K562 (cell line): ENCODE data around the gene KNDC1. TPM values are rescaled to one million over a fixed set of nuclear protein-coding genes. Genes with fewer than 3 reads are reported as not detected.

Experiments
- ATAC-seq: fragments of 200-7000 bp; cut with Tn5 transposase; 3 replicates; pipeline ENCODE4 v1.9.1; 2020; ENCODE audit warnings: moderate library complexity
- BruUV-seq: library from RNA; stranded (reverse); fragments of 400-500 nt; replicated peaks from 2 replicates; lab custom pipeline; 2021; lab: Mats Ljungman, UMichigan
- CTCF ChIA-PET: fragments of 300-600 bp; formaldehyde crosslinking; extraction: SDS; loops from one replicate; lab custom pipeline; 2021; ENCODE audit warnings: low intra/inter-chr PET ratio; lab: Yijun Ruan, JAX
- POLR2A ChIA-PET: fragments of 300-600, 350-650 bp; sonication (Branson Sonifier 250); formaldehyde crosslinking; extraction: SDS; loops from one replicate; lab custom pipeline; 2021; ENCODE audit warnings: antibody characterized with exemption, inconsistent platforms; lab: Yijun Ruan, JAX
- DNase-seq, 4 experiments: peaks; one replicate each; pipeline versions ENCODE4 v3.0.0 to v3.0.0-alpha.2; 2011 to 2018; ENCODE audit warnings: low spot score in 3 of 4, mixed read lengths in 3 of 4; ENCODE audit errors: extremely low read depth in 1 of 4
- FAIRE-seq: peaks from 2 replicates; lab custom pipeline; 2011; peaks lifted over from hg19 to GRCh38; lab: Jason Lieb, UNC
- H2AFZ ChIP-seq: 2 replicates; pipeline ENCODE4 v1.6.0; 2011; ENCODE audit warnings: low read depth, low read length, control low read depth, inconsistent platforms
- H3K27ac ChIP-seq: fragments of 200-600 bp; 3 replicates; pipeline ENCODE4 v1.8.0; 2011; ENCODE audit warnings: low read depth, mild to moderate bottlenecking, control low read depth, inconsistent platforms, low read length, moderate library complexity, mixed read lengths; ENCODE audit errors: extremely low read depth
- H3K27me3 ChIP-seq, 2 experiments: fragments of 300-600 bp in 1 of 2; 2 replicates in 1 of 2; 3 replicates in 1 of 2; pipeline versions ENCODE4 v1.6.0 to v1.8.0; 2011; ENCODE audit warnings: inconsistent platforms in 2 of 2, low read length in 2 of 2, mild to moderate bottlenecking in 1 of 2, mixed read lengths in 1 of 2, moderate library complexity in 1 of 2; ENCODE audit not compliant: control insufficient read depth in 2 of 2, insufficient read depth in 2 of 2
- H3K36me3 ChIP-seq: fragments of 300-600 bp; 3 replicates; pipeline ENCODE4 v1.8.0; 2011; ENCODE audit warnings: mild to moderate bottlenecking, low read length, inconsistent platforms; ENCODE audit not compliant: control insufficient read depth, insufficient read depth
- H3K4me1 ChIP-seq, 2 experiments: fragments of 200-600 bp in 1 of 2; replicated peaks in 1 of 2; 2 replicates in 1 of 2; 3 replicates in 1 of 2; pipeline versions ENCODE4 v1.5.1 to v1.8.0; 2011; ENCODE audit warnings: inconsistent platforms in 2 of 2, low read length in 2 of 2, mild to moderate bottlenecking in 1 of 2, mixed read lengths in 1 of 2, moderate library complexity in 1 of 2; ENCODE audit not compliant: control insufficient read depth in 2 of 2, insufficient read depth in 2 of 2
- H3K4me2 ChIP-seq: 2 replicates; pipeline ENCODE4 v1.6.1; 2011; ENCODE audit warnings: low read length, control low read depth, inconsistent platforms, mixed read lengths; ENCODE audit not compliant: insufficient read depth
- H3K4me3 ChIP-seq: fragments of 200-600 bp; sonication (generic), shearing (Covaris generic); 2 replicates; pipeline ENCODE4 v1.5.1; 2016; ENCODE audit warnings: control low read depth, inconsistent platforms
- H3K79me2 ChIP-seq: fragments of 200-600 bp; 3 replicates; pipeline ENCODE4 v1.8.0; 2011; ENCODE audit warnings: low read length, inconsistent platforms; ENCODE audit not compliant: control insufficient read depth, insufficient read depth
- H3K9ac ChIP-seq, 2 experiments: 2 replicates each; pipeline versions ENCODE4 v1.6.0 to v1.6.1; 2011; ENCODE audit warnings: low read depth in 2 of 2, low read length in 2 of 2, control low read depth in 1 of 2, inconsistent platforms in 1 of 2, mild to moderate bottlenecking in 1 of 2, mixed read lengths in 1 of 2; ENCODE audit not compliant: insufficient read depth in 1 of 2
- H3K9me1 ChIP-seq: one replicate; pipeline ENCODE4 v1.6.0; 2011; ENCODE audit warnings: inconsistent platforms, mild to moderate bottlenecking, low read length, moderate library complexity; ENCODE audit not compliant: control insufficient read depth, insufficient read depth
- H3K9me3 ChIP-seq: replicated peaks from 2 replicates; pipeline ENCODE4 v1.5.1; 2011; ENCODE audit warnings: low read depth, low read length, inconsistent platforms; ENCODE audit not compliant: control insufficient read depth, insufficient read depth
- H4K20me1 ChIP-seq: replicated peaks from 2 replicates; pipeline ENCODE4 v1.6.1; 2011; ENCODE audit warnings: low read length, inconsistent platforms, mixed read lengths; ENCODE audit not compliant: control insufficient read depth, insufficient read depth
- ARID1B ChIP-seq: fragments of 450-650 bp; IDR thresholded peaks from 2 replicates; pipeline ENCODE4 v1.6.1; 2016; ENCODE audit warnings: antibody characterized with exemption, mild to moderate bottlenecking, inconsistent platforms
- CBFA2T2 ChIP-seq: fragments of 450-650 bp; conservative IDR thresholded peaks from 2 replicates; pipeline ENCODE4 v1.6.1; 2017; ENCODE audit warnings: mild to moderate bottlenecking
- CREBBP ChIP-seq: IDR thresholded peaks from one replicate; pipeline ENCODE4 v1.6.1; 2012; ENCODE audit warnings: low read depth, mild to moderate bottlenecking, control low read depth, inconsistent platforms, low read length
- CREM ChIP-seq: IDR thresholded peaks from 2 replicates; pipeline ENCODE4 v1.6.1; 2014; ENCODE audit warnings: antibody characterized with exemption, low read depth
- EWSR1 ChIP-seq: fragments of 450-650 bp; IDR thresholded peaks from 2 replicates; pipeline ENCODE4 v1.6.1; 2018; ENCODE audit warnings: borderline replicate concordance, mild to moderate bottlenecking, low read depth, moderate library complexity; ENCODE audit not compliant: partially characterized antibody
- GABPA ChIP-seq: fragments of 200-800 bp; sonication (Bioruptor generic); conservative IDR thresholded peaks from 2 replicates; pipeline ENCODE4 v1.6.1; 2016; ENCODE audit warnings: low read depth, missing genetic modification characterization, missing compliant biosample characterization
- JUNB ChIP-seq: fragments of 450-650 bp; formaldehyde crosslinking; conservative IDR thresholded peaks from 2 replicates; pipeline ENCODE4 v1.4.0; 2020; ENCODE audit warnings: mild to moderate bottlenecking
- JUND ChIP-seq, 2 experiments: IDR thresholded peaks; 2 replicates in 1 of 2; 3 replicates in 1 of 2; pipeline ENCODE4 v1.6.1; 2011; ENCODE audit warnings: borderline replicate concordance in 2 of 2, low read depth in 2 of 2, low read length in 2 of 2, improper control_type of control experiment in 1 of 2, missing biosample characterization in 1 of 2, missing genetic modification characterization in 1 of 2, missing genetic modification reagents in 1 of 2
- MEIS2 ChIP-seq: fragments of 450-650 bp; IDR thresholded peaks from 2 replicates; pipeline ENCODE4 v1.6.1; 2014; ENCODE audit warnings: mild to moderate bottlenecking; ENCODE audit not compliant: partially characterized antibody
- SMARCE1 ChIP-seq: fragments of 450-650 bp; IDR thresholded peaks from 2 replicates; pipeline ENCODE4 v1.7.1; 2016; ENCODE audit warnings: mild to moderate bottlenecking
- VEZF1 ChIP-seq: fragments of 200-800 bp; sonication (Bioruptor generic); IDR thresholded peaks from 2 replicates; pipeline ENCODE4 v1.6.1; 2017; ENCODE audit warnings: missing genetic modification characterization, missing compliant biosample characterization
- ZBTB12 ChIP-seq: fragments of 250-450 bp; sonication (Bioruptor Pico); IDR thresholded peaks from 2 replicates; pipeline ENCODE4 v1.4.0; 2020
- ZBTB2 ChIP-seq: fragments of 450-650 bp; IDR thresholded peaks from 2 replicates; pipeline ENCODE4 v1.6.1; 2016; ENCODE audit warnings: antibody characterized with exemption
- ZBTB9 ChIP-seq: fragments of 450-650 bp; formaldehyde crosslinking; IDR thresholded peaks from 2 replicates; pipeline ENCODE4 v1.4.0; 2020; ENCODE audit warnings: mild to moderate bottlenecking, moderate library complexity
- ZNF347 ChIP-seq: fragments of 450-650 bp; formaldehyde crosslinking; IDR thresholded peaks from 2 replicates; pipeline ENCODE4 v1.4.0; 2020; ENCODE audit warnings: low read depth, mild to moderate bottlenecking, moderate library complexity
- WGBS: fragments of 100-300 bp; shearing (Covaris generic); methylation state at CpG from one replicate; pipeline ENCODE4 v1.1.6; 2016; ENCODE audit warnings: low coverage, mixed read lengths; ENCODE audit not compliant: insufficient coverage; ENCODE audit errors: missing lambda C conversion rate; 5-methylcytosine and 5-hydroxymethylcytosine counted together
- in situ Hi-C: fragments of 300-500 bp; cut with MboI; formaldehyde crosslinking; loops from 4 replicates; pipeline ENCODE4 v1.15.0; 2018; ENCODE audit warnings: inconsistent platforms, mixed read lengths
- intact Hi-C: fragments of 100-400 bp; cut with micrococcal nuclease; formaldehyde crosslinking; loops from 2 replicates; pipeline ENCODE4 v1.14.2; 2022
- polyA plus RNA-seq, 8 experiments: library from polyadenylated mRNA; depleted of rRNA in 4 of 8; stranded (reverse) in 5 of 8; unstranded in 3 of 8; fragments of >200 nt; fragmentation: Nextera tagmentation in 2 of 8; fragmentation: Illumina TruSeq in 1 of 8; extraction: Ambion mirVana in 2 of 8; extraction: Trizol in 1 of 8; gene quantifications; 2 replicates each; pipeline versions ENCODE4 v1.2.1 to v1.2.3, GENCODE V29; 2011 to 2014; ENCODE audit warnings: inconsistent platforms in 1 of 8, missing spikeins in 1 of 8
- total RNA-seq, 7 experiments: library from RNA; depleted of rRNA in 6 of 7; stranded (reverse); fragments of >200 nt in 6 of 7; fragmentation: Illumina TruSeq in 2 of 7; extraction: Trizol in 2 of 7; gene quantifications; 2 replicates each; pipeline versions ENCODE4 v1.2.1 to v1.2.3, GENCODE V29; 2011 to 2021; ENCODE audit warnings: low replicate concordance in 1 of 7

Gene KNDC1
- total and polyA plus RNA-seq, 9 of the 15 experiments (the other 6 are each of a cell fraction or from before 2014, with no cell fraction given) = 0.07 to 0.26 (median 0.11) TPM; not detected in 6

GRCh38 chr10:133258818-133259601 is 99.0 kb downstream of the KNDC1 start:
- ATAC-seq = no peak
- Histone ChIP-seq H3K79me2 (no peaks in the 10 kb centered on the region), H3K4me2 (no peak overlapping the region), H3K4me1 (peaks cover 2 to 79% of the 10 kb centered on the region in 2 experiments; a peak in 3 of 5 replicates), H4K20me1 (no peaks in the 10 kb centered on the region), H3K9me1 (no peaks in the 10 kb centered on the region), H2AFZ (peak overlapping the region; percentile 32; the same call in 1 of the 2 replicates), H3K36me3 (no peaks in the 10 kb centered on the region), H3K9me3 (no peaks in the 10 kb centered on the region), H3K9ac (peak overlapping the region in 1 of 2 experiments; percentile 88; a peak in 1 of 4 replicates), H3K27me3 (no peaks in the 10 kb centered on the region), H3K4me3 (no peak overlapping the region), H3K27ac (no peak overlapping the region)
- ChIA-PET POLR2A (interaction anchor here (4.6 kb wide), 1 partner anchor 13 kb away, joined by 18 read pairs; no protein-coding TSS in a partner anchor), CTCF (no interaction called here)
- intact Hi-C loops (no loop called here), in situ Hi-C loops (no loop called here)
- no TSS peak for BruUV-seq
- WGBS = 43% methylated on average over 11 of the region's 24 CpGs
- peak in 1 of 4 experiments; percentile 31 for DNase-seq
- no peak for FAIRE-seq
- peak; percentile 98 for TF ChIP-seq ZBTB9
- TF ChIP-seq ARID1B = peak; percentile 17; the same call in 1 of the 2 replicates
- 0 out of 2 replicates have a peak, but pooled peaks have one; percentile 43 for TF ChIP-seq ZBTB12 (CRISPR knock-in tag)
- no peak for TF ChIP-seq MEIS2
- TF ChIP-seq JUND (IDR thresholded peaks at IDR 0.05; ENCODE audit: borderline replicate concordance, low read depth, low read length) = peak; percentile 74
- peak; percentile 53; the same call in 2 of the 3 replicates for TF ChIP-seq JUND (tag; IDR thresholded peaks at IDR 0.05; ENCODE audit: borderline replicate concordance, low read depth, low read length)
- peak; percentile 67 for TF ChIP-seq GABPA (tag)
- 0 out of 2 replicates have a peak, but pooled peaks have one; percentile 32 for TF ChIP-seq SMARCE1
- TF ChIP-seq CREM = peak; percentile 52
- TF ChIP-seq ZBTB2 = no peak
- peak; percentile 25; the same call in 1 of the 2 replicates for TF ChIP-seq VEZF1 (CRISPR knock-in tag)
- TF ChIP-seq ZNF347 (CRISPR knock-in tag) = no peak
- TF ChIP-seq CBFA2T2 = no peak
- no peak for TF ChIP-seq EWSR1
- TF ChIP-seq JUNB (CRISPR knock-in tag) = peak; percentile 77
- TF ChIP-seq CREBBP = no peak
